HG03457 (cell line): ENCODE results near the gene RBX1.
"Not testable (repeated sequence)": the region's sequence is repeated elsewhere in the genome, so short reads cannot be mapped to it uniquely, and the experiment has no call there.

Experiments
- ATAC-seq: cut with Tn5 transposase; IDR thresholded peaks from one replicate; pipeline ENCODE4 v1.9.1; 2021; ENCODE audit warnings: moderate number of reproducible peaks; ENCODE audit not compliant: unreplicated experiment

RBX1 gene

GRCh38 chr22:40950962-40951794 lies at the start of gene RBX1:
TSS of gene RBX1 (plus strand) at chr22:40951378. CDS start at chr22:40951399, 21 bp downstream.
- peak; percentile 76 for ATAC-seq

GRCh38 chr22:40904101-40904500 lies 47.1 kb upstream of the RBX1 start:
- no peak for ATAC-seq

GRCh38 chr22:40908895-40909294 lies 42.3 kb upstream of the RBX1 start:
- no peak for ATAC-seq

GRCh38 chr22:40911772-40912171 lies 39.4 kb upstream of the RBX1 start:
- no peak for ATAC-seq

DNA sequence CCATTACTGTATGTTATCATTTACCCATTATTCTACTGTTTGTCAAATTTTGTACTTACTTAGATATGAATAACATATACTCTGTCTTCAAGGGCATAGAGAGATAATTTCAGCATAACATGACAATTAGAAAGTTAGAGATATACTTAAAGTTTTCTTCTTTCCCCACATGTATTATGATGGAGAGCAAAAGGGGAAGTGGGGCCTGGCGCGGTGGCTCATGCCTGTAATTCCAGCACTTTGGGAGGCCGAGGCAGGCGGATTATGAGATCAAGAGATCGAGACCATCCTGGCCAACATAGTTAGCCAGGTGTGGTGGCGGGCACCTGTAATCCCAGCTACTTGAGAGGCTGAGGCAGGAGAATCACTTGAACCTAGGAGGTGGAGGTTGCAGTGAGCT lies 38.2 kb upstream of the RBX1 start:
- ATAC-seq = not testable (repeated sequence)

- no peak for ATAC-seq
Observed at GRCh38 chr22:40919446-40919845, 31.7 kb upstream of the RBX1 start.

GRCh38 chr22:40920526-40920925 lies 30.7 kb upstream of the RBX1 start:
- no peak for ATAC-seq

- ATAC-seq = no peak
Observed at GRCh38 chr22:40922484-40923303, 28.5 kb upstream of the RBX1 start.

DNA sequence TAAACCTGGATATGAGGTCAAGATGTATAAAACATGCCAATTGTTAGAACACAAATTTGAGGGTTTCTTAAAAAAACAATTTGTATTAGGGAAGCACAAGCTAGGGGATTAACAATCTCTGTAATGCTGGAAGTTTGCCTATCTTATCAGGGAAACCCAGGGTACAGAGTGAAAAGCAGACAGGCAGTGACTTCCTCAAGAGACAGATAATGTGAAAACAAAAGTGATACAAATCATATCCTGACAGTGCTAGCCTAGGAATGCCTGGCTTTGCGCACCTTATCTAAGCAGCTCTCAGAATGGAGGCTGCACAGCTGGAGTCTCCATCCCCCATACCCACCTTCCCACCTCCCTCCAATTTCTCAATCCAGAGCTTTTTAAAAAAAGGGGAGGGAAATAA lies 22.5 kb upstream of the RBX1 start:
- no peak for ATAC-seq

DNA sequence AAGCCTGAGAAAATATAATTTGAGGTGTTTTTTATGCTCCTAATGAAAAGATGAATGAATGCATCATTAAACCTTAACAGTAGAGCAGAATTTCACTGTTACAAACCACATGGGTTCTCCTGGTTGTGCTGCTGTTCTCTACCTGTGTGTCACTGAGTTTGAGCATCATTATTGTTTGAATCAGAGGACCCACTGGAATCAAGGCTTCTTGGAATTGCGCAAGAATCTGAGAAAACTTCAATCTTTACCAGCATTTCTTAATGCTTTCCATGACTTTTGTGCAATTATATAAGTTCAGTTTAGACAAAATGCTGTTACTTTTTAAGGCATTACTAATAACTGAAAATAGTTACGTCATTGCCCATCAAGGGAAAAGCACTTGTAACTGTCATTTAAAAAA lies 18.8 kb upstream of the RBX1 start:
- no peak for ATAC-seq

DNA sequence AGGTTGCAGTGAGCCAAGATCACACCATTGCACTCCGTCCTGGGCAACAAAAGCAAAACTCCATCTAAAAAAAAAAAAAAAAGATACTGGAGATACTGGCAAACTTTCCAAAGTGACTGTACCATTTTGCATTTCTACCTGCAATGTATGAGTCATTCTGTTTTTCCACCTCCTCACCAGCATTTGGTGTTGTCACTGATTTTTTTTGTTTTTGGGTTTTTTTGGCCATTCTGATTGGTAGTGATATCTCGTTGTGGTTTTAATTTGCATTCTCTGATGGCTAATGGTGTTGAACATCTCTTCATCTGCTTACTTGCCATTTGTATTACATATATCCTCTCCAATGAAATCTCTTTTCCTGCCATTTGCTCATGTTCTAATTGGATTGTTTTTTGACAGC lies 12.0 kb upstream of the RBX1 start:
- ATAC-seq = no peak

DNA sequence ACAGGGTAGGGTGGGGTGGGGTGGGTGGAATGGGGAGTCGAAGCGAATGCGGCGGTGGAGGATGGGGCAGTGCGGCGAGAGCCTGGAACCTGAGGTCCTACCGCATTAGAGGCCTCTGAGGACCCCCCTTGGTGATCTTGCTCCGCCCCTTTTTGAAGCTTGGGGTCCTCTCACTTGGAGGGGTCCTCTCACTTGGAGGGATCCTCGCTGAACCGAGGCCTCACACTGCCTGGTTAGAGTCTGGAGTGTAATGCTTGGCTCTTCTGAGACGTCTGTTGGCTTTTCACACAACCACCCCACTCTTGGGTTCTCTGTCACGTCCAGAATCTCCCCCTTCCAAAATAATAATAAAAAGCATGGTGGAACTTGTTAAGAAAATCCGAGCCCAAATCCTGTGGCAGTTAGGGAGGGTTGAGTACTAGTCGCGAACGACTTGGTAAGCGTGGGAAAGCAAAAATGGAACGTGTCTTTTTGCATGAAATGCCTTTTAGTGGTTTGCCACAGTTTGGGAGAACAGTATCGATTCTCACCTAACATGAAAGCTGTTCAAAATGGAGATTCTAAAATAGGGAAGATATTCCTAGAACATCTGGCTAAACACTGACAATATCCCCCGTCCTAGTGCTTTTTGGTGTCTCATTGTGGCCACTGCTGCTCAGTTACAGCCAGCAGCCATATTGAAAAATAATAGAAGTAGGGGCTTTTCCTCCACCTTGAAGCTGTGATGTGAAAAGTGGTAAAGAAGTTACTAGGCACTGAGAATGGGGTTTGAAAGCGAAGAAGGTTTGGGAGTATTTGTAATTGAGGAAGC lies 822 bp downstream of the RBX1 start:
- ATAC-seq = no peak

DNA sequence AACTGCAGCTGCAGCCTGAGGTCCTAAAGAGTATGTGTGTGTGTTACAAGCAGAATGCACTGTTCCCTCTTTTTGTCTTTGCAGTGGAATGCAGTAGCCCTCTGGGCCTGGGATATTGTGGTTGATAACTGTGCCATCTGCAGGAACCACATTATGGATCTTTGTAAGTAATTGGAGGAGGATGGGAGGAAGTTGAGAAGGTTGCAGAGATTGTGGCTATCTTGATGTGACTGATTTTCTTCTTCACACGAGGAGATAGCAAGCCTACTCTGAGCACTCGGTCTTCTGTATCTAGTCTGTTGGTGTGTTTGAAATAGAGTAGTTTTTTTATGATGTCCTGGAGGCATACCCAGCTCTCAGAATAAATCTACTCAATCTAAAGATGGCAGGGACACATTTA lies 2.3 kb downstream of the RBX1 start:
- no peak for ATAC-seq

GRCh38 chr22:40954113-40954512 lies 2.9 kb downstream of the RBX1 start:
- ATAC-seq = no peak

DNA sequence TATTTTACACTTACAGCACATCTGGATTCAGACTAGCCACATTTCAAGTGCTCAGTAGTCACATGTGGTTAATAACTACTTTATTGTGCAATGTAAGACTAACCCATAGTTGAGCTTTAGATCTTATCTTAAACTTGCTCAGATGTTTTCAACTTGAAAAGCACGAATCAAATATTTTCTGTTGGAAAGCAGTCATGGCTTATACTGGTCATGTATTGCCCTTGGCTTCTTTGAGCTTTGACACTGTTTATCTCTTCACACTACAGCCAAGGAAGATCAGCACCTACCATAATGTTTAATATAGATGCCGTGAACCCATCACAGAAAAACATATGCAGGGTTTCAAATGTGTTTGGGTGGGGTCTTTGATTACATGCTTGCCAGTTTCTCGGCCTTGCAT lies 4.4 kb downstream of the RBX1 start:
- ATAC-seq = no peak

GRCh38 chr22:40957601-40958000 lies 6.4 kb downstream of the RBX1 start:
- ATAC-seq = no peak

DNA sequence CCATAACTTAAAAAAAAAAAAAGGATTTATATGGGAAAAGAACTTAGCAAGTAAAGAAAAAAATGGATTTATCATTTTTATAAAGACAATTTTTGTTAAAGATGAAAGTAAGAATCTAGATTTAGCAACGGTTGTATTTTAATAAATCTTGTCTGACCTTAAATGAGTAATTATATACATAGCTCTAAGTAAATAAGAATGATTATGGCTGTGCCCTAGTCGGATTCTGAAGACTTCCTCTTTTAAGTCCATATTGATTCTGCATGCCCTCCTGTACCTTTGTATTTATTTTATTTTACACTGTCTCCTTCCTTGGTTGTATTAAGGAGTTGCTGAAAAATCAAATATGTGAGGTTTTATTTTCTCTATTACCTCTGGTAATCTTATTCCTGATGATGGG lies 7.1 kb downstream of the RBX1 start:
- no peak for ATAC-seq

- ATAC-seq = no peak
Observed at GRCh38 chr22:40960145-40960544, 9.0 kb downstream of the RBX1 start.

DNA sequence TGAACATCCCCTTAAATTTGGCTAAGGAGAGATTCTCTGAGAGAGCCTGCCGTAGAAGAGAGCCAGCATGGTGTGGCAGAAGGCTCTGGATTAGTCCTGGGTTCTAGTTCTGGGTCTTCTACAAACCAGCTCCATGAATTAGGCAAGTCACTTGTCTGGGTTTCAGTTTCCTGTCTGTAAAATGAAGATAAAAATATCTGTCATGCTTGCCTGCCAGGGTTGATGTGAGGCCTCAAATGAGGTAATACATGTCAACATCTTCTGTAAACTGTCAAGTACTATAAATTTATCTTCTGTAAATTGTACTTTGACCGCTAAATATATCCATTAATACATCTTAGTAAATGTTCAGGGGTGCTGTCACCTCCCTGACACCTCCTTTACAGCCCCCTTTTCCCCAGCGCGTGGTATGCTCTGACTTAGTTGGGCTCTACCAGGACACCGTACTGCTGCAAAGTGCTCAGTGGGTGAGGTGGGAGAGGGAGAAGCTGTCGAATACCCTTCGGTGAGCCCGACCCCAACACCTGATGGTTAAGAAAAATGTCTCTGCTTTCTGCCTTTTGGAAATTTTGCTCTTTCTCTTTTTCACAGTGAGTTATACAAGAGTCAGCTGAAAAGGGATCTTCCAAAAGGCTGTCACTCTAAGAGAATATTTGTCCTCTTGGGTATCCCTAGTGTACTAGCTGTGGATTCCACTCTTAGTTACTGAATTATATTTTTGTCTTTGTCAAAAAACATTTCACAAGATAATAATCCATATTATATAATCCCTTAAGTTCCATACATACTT lies 15.0 kb downstream of the RBX1 start:
- no peak for ATAC-seq

DNA sequence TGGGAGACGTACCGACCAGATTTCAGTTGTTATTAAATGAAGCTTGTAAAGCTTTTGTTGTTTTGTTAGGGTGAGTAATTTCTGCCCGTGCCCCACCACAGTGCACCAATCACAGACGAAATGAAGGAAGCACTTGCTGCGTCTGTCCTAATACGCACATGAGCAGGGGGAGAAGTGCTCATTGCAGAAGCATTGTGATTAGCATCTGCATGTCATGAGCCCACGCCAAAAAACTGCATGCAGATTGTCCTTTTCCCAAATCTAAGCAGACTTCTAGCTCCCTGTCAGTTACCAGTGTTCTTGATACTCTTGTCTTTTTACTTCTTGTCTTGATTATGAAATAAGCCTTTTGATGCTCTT lies 15.5 kb downstream of the RBX1 start:
- no peak for ATAC-seq
